Activated B cell treated with CpG ODN at 0.5 μM for 24 hours (primary cell): Measurements from ENCODE around the gene SRPK3. TPM values are rescaled to one million over a fixed set of nuclear protein-coding genes. Genes with fewer than 3 reads are reported as not detected.

Experiments used
- ATAC-seq: fragments of 200-7000 bp; cut with Tn5 transposase; one replicate; pipeline ENCODE4 v1.10.0; 2021; ENCODE audit warnings: low read depth, mild to moderate bottlenecking, moderate library complexity
- CTCF ChIA-PET: fragments of 350-600 bp; sonication (Branson Sonifier 250); formaldehyde crosslinking; loops from one replicate; lab custom pipeline; 2021; ENCODE audit warnings: antibody characterized with exemption; lab: Charles Lee
- POLR2A ChIA-PET: fragments of 350-600 bp; sonication (Branson Sonifier 250); formaldehyde crosslinking; loops from one replicate; lab custom pipeline; 2021; ENCODE audit warnings: antibody characterized with exemption; lab: Charles Lee
- DNase-seq: peaks from one replicate; pipeline ENCODE4 v3.0.0; 2022
- H3K27ac Mint-ChIP-seq: one replicate; pipeline ENCODE4 v1.8.0; 2020; ENCODE audit warnings: mixed read lengths
- H3K27me3 Mint-ChIP-seq: one replicate; pipeline ENCODE4 v1.8.0; 2021; ENCODE audit warnings: mixed read lengths
- H3K36me3 Mint-ChIP-seq: one replicate; pipeline ENCODE4 v1.8.0; 2021; ENCODE audit warnings: low read depth, mixed read lengths
- H3K4me1 Mint-ChIP-seq: one replicate; pipeline ENCODE4 v1.8.0; 2021; ENCODE audit warnings: mixed read lengths
- H3K4me3 Mint-ChIP-seq: one replicate; pipeline ENCODE4 v1.8.0; 2020; ENCODE audit warnings: mild to moderate bottlenecking, mixed read lengths
- H3K9me3 Mint-ChIP-seq: one replicate; pipeline ENCODE4 v1.8.0; 2020; ENCODE audit warnings: mixed read lengths
- intact Hi-C: fragments of 100-400 bp; cut with micrococcal nuclease; formaldehyde crosslinking; loops from one replicate; pipeline ENCODE4 v1.15.1; 2024
- total RNA-seq: library from RNA; stranded (reverse); gene quantifications from 2 replicates; pipeline ENCODE4 v1.2.3, GENCODE V29; 2022
- TF ChIP-seq, protein P1 (sequence below): fragments of 200-600 bp; IDR thresholded peaks from one replicate; pipeline ENCODE4 v1.8.0; 2022; ENCODE audit warnings: antibody characterized with exemption, mild to moderate bottlenecking

Gene SRPK3
- total RNA-seq, 1 donor from 2014 or later = not detected

GRCh38 chrX:153781428-153782047 is 697 bp downstream of the SRPK3 start:
- Mint-ChIP-seq H3K27me3 (peaks cover 3% of the 10 kb centered on the region), H3K9me3 (no peaks in the 10 kb centered on the region), H3K4me1 (peaks cover 4% of the 10 kb centered on the region), H3K36me3 (peaks cover 13% of the 10 kb centered on the region), H3K27ac (no peak overlapping the region), H3K4me3 (no peak overlapping the region)
- DNase-seq (no peak), ATAC-seq (no peak)
- POLR2A ChIA-PET = no interaction called here
- CTCF ChIA-PET = no interaction called here
- intact Hi-C loops = no loop called here
- TF ChIP-seq, protein P1, sequence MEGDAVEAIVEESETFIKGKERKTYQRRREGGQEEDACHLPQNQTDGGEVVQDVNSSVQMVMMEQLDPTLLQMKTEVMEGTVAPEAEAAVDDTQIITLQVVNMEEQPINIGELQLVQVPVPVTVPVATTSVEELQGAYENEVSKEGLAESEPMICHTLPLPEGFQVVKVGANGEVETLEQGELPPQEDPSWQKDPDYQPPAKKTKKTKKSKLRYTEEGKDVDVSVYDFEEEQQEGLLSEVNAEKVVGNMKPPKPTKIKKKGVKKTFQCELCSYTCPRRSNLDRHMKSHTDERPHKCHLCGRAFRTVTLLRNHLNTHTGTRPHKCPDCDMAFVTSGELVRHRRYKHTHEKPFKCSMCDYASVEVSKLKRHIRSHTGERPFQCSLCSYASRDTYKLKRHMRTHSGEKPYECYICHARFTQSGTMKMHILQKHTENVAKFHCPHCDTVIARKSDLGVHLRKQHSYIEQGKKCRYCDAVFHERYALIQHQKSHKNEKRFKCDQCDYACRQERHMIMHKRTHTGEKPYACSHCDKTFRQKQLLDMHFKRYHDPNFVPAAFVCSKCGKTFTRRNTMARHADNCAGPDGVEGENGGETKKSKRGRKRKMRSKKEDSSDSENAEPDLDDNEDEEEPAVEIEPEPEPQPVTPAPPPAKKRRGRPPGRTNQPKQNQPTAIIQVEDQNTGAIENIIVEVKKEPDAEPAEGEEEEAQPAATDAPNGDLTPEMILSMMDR = no peak

- peaks cover 3% of the 10 kb centered on the region for H3K27me3 Mint-ChIP-seq
- POLR2A ChIA-PET = no interaction called here
- intact Hi-C loops = no loop called here
- no peak for ATAC-seq
- H3K4me1 Mint-ChIP-seq = peaks cover 4% of the 10 kb centered on the region
- no peak overlapping the region for H3K27ac Mint-ChIP-seq
- H3K9me3 Mint-ChIP-seq = no peaks in the 10 kb centered on the region
- TF ChIP-seq, protein P1 = no peak
- no peak for DNase-seq
- no peak overlapping the region for H3K4me3 Mint-ChIP-seq
- CTCF ChIA-PET = no interaction called here
- peaks cover 17% of the 10 kb centered on the region for H3K36me3 Mint-ChIP-seq
Measured at GRCh38 chrX:153782313-153782712, 1.5 kb downstream of the SRPK3 start.

GRCh38 chrX:153782871-153783270 is 2.0 kb downstream of the SRPK3 start:
- no peak overlapping the region for H3K27ac Mint-ChIP-seq
- CTCF ChIA-PET = no interaction called here

GRCh38 chrX:153783378-153784013 is 2.7 kb downstream of the SRPK3 start:
- intact Hi-C loops = no loop called here
- Mint-ChIP-seq H3K27me3 (peaks cover 3% of the 10 kb centered on the region), H3K9me3 (no peaks in the 10 kb centered on the region), H3K4me3 (no peak overlapping the region), H3K4me1 (peaks cover 4% of the 10 kb centered on the region), H3K27ac (no peak overlapping the region), H3K36me3 (peaks cover 22% of the 10 kb centered on the region)
- no peak for DNase-seq
- TF ChIP-seq, protein P1 = no peak
- POLR2A ChIA-PET = no interaction called here
- no peak for ATAC-seq
- CTCF ChIA-PET = no interaction called here

More at GRCh38 chrX:153782871-153783270, 2.0 kb downstream of the SRPK3 start:
- POLR2A ChIA-PET = no interaction called here
- ATAC-seq (no peak), DNase-seq (no peak)
- H3K4me3 Mint-ChIP-seq = no peak overlapping the region
- no peaks in the 10 kb centered on the region for H3K9me3 Mint-ChIP-seq
- intact Hi-C loops = no loop called here
- peaks cover 3% of the 10 kb centered on the region for H3K27me3 Mint-ChIP-seq
- H3K4me1 Mint-ChIP-seq = peaks cover 4% of the 10 kb centered on the region
- TF ChIP-seq, protein P1 = no peak
- H3K36me3 Mint-ChIP-seq = peaks cover 20% of the 10 kb centered on the region

GRCh38 chrX:153784325-153784967 is 3.6 kb downstream of the SRPK3 start:
- Mint-ChIP-seq H3K4me3 (no peak overlapping the region), H3K27me3 (peaks cover 3% of the 10 kb centered on the region)
- CTCF ChIA-PET = no interaction called here

More at GRCh38 chrX:153784325-153784967, 3.6 kb downstream of the SRPK3 start:
- no peak for DNase-seq
- no peak for ATAC-seq
- TF ChIP-seq, protein P1 = no peak
- POLR2A ChIA-PET = no interaction called here
- H3K9me3 Mint-ChIP-seq = no peaks in the 10 kb centered on the region
- no peak overlapping the region for H3K27ac Mint-ChIP-seq
- peaks cover 28% of the 10 kb centered on the region for H3K36me3 Mint-ChIP-seq
- intact Hi-C loops = no loop called here
- peaks cover 4% of the 10 kb centered on the region for H3K4me1 Mint-ChIP-seq
